HL-60 (cell line): Measurements from ENCODE around the gene VAV2.

Experiments
- DNase-seq, 2 experiments: peaks; one replicate each; pipeline ENCODE4 v3.0.0-alpha.2; 2010 to 2020; ENCODE audit warnings: low read depth in 1 of 2, low spot score in 1 of 2
- H3K27ac ChIP-seq: fragments of 250-450 bp; sonication (Bioruptor Pico); replicated peaks from 2 replicates; pipeline ENCODE4 v1.5.1; 2020; ENCODE audit warnings: mild to moderate bottlenecking, moderate library complexity
- H3K27me3 ChIP-seq: fragments of 250-450 bp; sonication (Bioruptor Pico); 2 replicates; pipeline ENCODE4 v1.5.1; 2021; ENCODE audit warnings: mild to moderate bottlenecking, moderate library complexity; ENCODE audit not compliant: insufficient read depth, poor library complexity, severe bottlenecking
- H3K4me3 ChIP-seq: replicated peaks from 2 replicates; pipeline ENCODE4 v1.5.1; 2011; ENCODE audit warnings: mild to moderate bottlenecking, control low read depth, low read length; ENCODE audit not compliant: insufficient read depth
- CTCF ChIP-seq: IDR thresholded peaks from one replicate; pipeline ENCODE4 v1.5.1; 2011; ENCODE audit warnings: low read length, control low read depth, inconsistent platforms; ENCODE audit not compliant: insufficient read depth
- GABPA ChIP-seq: IDR thresholded peaks from 2 replicates; pipeline ENCODE4 v1.6.1; 2012; ENCODE audit warnings: low read depth
- POLR2AphosphoS5 ChIP-seq: IDR thresholded peaks from 2 replicates; pipeline ENCODE4 v1.6.1; 2012; ENCODE audit warnings: low read depth
- REST ChIP-seq: IDR thresholded peaks from 2 replicates; pipeline ENCODE4 v1.6.1; 2012; ENCODE audit warnings: low read depth; ENCODE audit not compliant: insufficient replicate concordance
- SPI1 ChIP-seq: IDR thresholded peaks from 2 replicates; pipeline ENCODE4 v1.6.1; 2012; ENCODE audit warnings: low read depth, mild to moderate bottlenecking, borderline replicate concordance

The VAV2 gene

GRCh38 chr9:133861692-133862091, 130.4 kb downstream of the VAV2 start:
- no peak overlapping the region for H3K4me3 ChIP-seq
- H3K27me3 ChIP-seq, result no peaks in the 10 kb centered on the region
- TF ChIP-seq GABPA, result no peak
- TF ChIP-seq CTCF, result no peak
- no peak for TF ChIP-seq SPI1
- no peak for TF ChIP-seq REST
- no peak for TF ChIP-seq POLR2AphosphoS5
- no peak overlapping the region for H3K27ac ChIP-seq
- DNase-seq, result no peak

- TF ChIP-seq REST, result no peak
- no peak for TF ChIP-seq SPI1
- no peak for TF ChIP-seq POLR2AphosphoS5
- no peak for TF ChIP-seq GABPA
- TF ChIP-seq CTCF, result no peak
- no peak for DNase-seq
- H3K27me3 ChIP-seq, result no peaks in the 10 kb centered on the region
- H3K4me3 ChIP-seq, result no peak overlapping the region
- H3K27ac ChIP-seq, result no peak overlapping the region
Observed at GRCh38 chr9:133861086-133861485, 131.0 kb downstream of the VAV2 start.

GRCh38 chr9:133858771-133859170, 133.4 kb downstream of the VAV2 start:
- no peak for DNase-seq
- Histone ChIP-seq H3K4me3 (no peak overlapping the region), H3K27ac (no peak overlapping the region), H3K27me3 (no peaks in the 10 kb centered on the region)
- no peak for TF ChIP-seq POLR2AphosphoS5
- TF ChIP-seq SPI1, result no peak
- no peak for TF ChIP-seq GABPA
- TF ChIP-seq REST, result no peak
- TF ChIP-seq CTCF, result no peak
